NCI-H524 treated with DMSO at 0.1 percent for 48 hours (cell line): ENCODE data around the gene PCDH18.

ENCODE experiments used
- DNase-seq: peaks from one replicate; lab custom pipeline; 2025; lab: John Stamatoyannopoulos, UW

Gene PCDH18

GRCh38 chr4:137471461-137471860 is 60.8 kb downstream of the PCDH18 start:
- no peak for DNase-seq

GRCh38 chr4:137470806-137471205 is 61.5 kb downstream of the PCDH18 start:
- no peak for DNase-seq
